ENCODE data around the gene ADISSP.

Gene ADISSP

DNA sequence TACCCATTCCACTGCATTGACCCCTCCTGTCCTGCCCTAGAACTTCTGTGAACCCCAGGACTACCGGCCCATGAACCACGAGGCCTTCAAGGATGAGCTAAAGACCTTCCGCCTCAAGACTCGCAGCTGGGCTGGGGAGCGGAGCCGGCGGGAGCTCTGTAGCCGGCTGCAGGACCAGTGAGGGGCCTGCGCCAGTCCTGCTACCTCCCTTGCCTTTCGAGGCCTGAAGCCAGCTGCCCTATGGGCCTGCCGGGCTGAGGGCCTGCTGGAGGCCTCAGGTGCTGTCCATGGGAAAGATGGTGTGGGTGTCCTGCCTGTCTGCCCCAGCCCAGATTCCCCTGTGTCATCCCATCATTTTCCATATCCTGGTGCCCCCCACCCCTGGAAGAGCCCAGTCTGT lies 37.2 kb upstream of the ADISSP start:
- peaks cover 39 to 46% of the 10 kb centered on the region in 2 experiments for H3K36me3 ChIP-seq (ENCODE audit: control insufficient read depth in 1 of 2, insufficient read depth in 2 of 2, low read length in 2 of 2)
- H3K9me3 ChIP-seq (ENCODE audit: insufficient read depth, low read depth, low read length), result no peaks in the 10 kb centered on the region
- H2BK12ac ChIP-seq (ENCODE audit: low read length), result no peak overlapping the region
- no peak overlapping the region for H3K18ac ChIP-seq (ENCODE audit: low read length)
- no peaks in the 10 kb centered on the region for H3K27me3 ChIP-seq (ENCODE audit: insufficient read depth, low read length)
- no peak overlapping the region for H2AK5ac ChIP-seq (ENCODE audit: low read length)
- DNase-seq, result no peak
- H3K4me1 ChIP-seq (ENCODE audit: control insufficient read depth in 1 of 2, insufficient read depth in 2 of 2, low read length in 2 of 2), result peaks cover 14 to 16% of the 10 kb centered on the region in 2 experiments
- no peak overlapping the region for H4K12ac ChIP-seq (ENCODE audit: low read depth, low read length)
- no peak overlapping the region for H3K4me3 ChIP-seq (ENCODE audit: low read depth, low read length)
- peaks cover 2% of the 10 kb centered on the region for H3K79me2 ChIP-seq (ENCODE audit: control insufficient read depth, insufficient read depth, low read length, poor library complexity)
- no peak overlapping the region for H2BK5ac ChIP-seq (ENCODE audit: low read depth, low read length, poor library complexity)
- H4K91ac ChIP-seq (ENCODE audit: low read depth, low read length), result no peak overlapping the region
- H2BK120ac ChIP-seq (ENCODE audit: insufficient read depth, low read length, poor library complexity), result no peak overlapping the region
- H3K79me1 ChIP-seq (ENCODE audit: low read length), result peaks cover 10% of the 10 kb centered on the region
- H3K9ac ChIP-seq (ENCODE audit: low read length), result no peak overlapping the region
- no peak overlapping the region for H4K8ac ChIP-seq (ENCODE audit: low read depth, low read length)
- no peak overlapping the region for H3K4ac ChIP-seq (ENCODE audit: low read depth, low read length)
- no peak overlapping the region for H3K27ac ChIP-seq (ENCODE audit: low read depth, low read length)
- no CpG with 5 or more reads among the region's 11 CpGs for WGBS (ENCODE audit: extremely low coverage, insufficient coverage, insufficient read length)
- no peak overlapping the region for H3K14ac ChIP-seq (ENCODE audit: low read length)
- H3K4me2 ChIP-seq (ENCODE audit: low read length), result no peak overlapping the region
- no peak overlapping the region for H3K23ac ChIP-seq (ENCODE audit: low read length)
- no peak overlapping the region for H2AFZ ChIP-seq (ENCODE audit: insufficient read depth, low read length, poor library complexity)

DNA sequence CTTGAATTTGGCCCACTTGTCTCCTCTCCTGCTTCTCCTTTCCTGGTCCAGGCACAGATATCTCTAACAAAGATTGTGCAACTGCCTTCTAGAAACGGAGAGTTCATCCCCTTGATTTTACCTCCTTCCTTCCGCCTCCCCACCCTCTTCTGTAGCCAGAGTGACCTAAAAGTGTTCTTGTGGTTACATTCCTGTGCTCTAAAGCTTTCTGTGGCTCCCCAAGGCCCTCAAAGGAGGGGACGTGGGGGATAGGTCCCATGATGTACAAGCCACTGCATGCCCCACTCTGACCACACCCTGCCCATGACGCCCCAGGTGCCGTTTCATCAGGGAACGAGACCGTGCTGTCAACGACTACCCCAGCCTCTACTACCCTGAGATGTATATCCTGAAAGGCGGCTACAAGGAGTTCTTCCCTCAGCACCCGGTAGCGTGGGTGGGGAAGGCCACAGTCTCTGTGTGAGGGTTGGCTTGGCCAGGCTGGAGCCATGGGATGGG lies 36.8 kb upstream of the ADISSP start:
- Histone ChIP-seq H3K9ac (ENCODE audit: low read length) (no peak overlapping the region), H2AK5ac (ENCODE audit: low read length) (no peak overlapping the region), H2AFZ (ENCODE audit: insufficient read depth, low read length, poor library complexity) (no peak overlapping the region), H3K36me3 (ENCODE audit: control insufficient read depth in 1 of 2, insufficient read depth in 2 of 2, low read length in 2 of 2) (peaks cover 39 to 46% of the 10 kb centered on the region in 2 experiments), H3K79me2 (ENCODE audit: control insufficient read depth, insufficient read depth, low read length, poor library complexity) (peaks cover 2% of the 10 kb centered on the region), H4K12ac (ENCODE audit: low read depth, low read length) (no peak overlapping the region), H3K14ac (ENCODE audit: low read length) (no peak overlapping the region), H3K4ac (ENCODE audit: low read depth, low read length) (no peak overlapping the region), H3K4me3 (ENCODE audit: low read depth, low read length) (no peak overlapping the region), H3K23ac (ENCODE audit: low read length) (no peak overlapping the region), H3K79me1 (ENCODE audit: low read length) (peaks cover 10% of the 10 kb centered on the region), H2BK5ac (ENCODE audit: low read depth, low read length, poor library complexity) (no peak overlapping the region), H3K27me3 (ENCODE audit: insufficient read depth, low read length) (no peaks in the 10 kb centered on the region), H4K8ac (ENCODE audit: low read depth, low read length) (no peak overlapping the region), H3K9me3 (ENCODE audit: insufficient read depth, low read depth, low read length) (no peaks in the 10 kb centered on the region), H3K4me1 (ENCODE audit: control insufficient read depth in 1 of 2, insufficient read depth in 2 of 2, low read length in 2 of 2) (peaks cover 18 to 20% of the 10 kb centered on the region in 2 experiments), H4K91ac (ENCODE audit: low read depth, low read length) (no peak overlapping the region), H3K18ac (ENCODE audit: low read length) (no peak overlapping the region), H3K4me2 (ENCODE audit: low read length) (no peak overlapping the region), H2BK120ac (ENCODE audit: insufficient read depth, low read length, poor library complexity) (no peak overlapping the region), H3K27ac (ENCODE audit: low read depth, low read length) (no peak overlapping the region), H2BK12ac (ENCODE audit: low read length) (no peak overlapping the region)
- WGBS (ENCODE audit: extremely low coverage, insufficient coverage, insufficient read length), result no CpG with 5 or more reads among the region's 11 CpGs
- DNase-seq, result no peak

DNA sequence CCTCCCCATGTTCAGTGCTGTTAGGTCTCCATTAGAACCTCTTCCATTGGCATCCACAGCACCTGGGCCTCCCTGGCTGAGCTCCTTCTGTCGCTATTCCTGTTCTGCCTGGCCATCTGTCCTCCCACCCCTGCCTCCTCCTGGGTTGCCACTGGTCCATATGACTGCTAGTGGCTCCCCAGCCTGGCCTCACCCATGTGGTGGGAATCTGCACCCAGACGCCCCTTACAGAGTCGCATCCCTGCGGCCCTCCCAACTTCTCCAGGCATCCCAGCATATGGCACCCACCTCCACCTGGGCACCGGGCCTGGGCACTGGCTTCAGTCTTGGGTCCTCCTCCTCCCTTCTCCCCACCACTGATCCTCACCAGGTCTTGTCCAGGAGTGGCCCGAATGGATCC lies 36.3 kb upstream of the ADISSP start:
- Histone ChIP-seq H3K18ac (ENCODE audit: low read length) (no peak overlapping the region), H3K14ac (ENCODE audit: low read length) (no peak overlapping the region), H3K4me3 (ENCODE audit: low read depth, low read length) (no peak overlapping the region), H3K27ac (ENCODE audit: low read depth, low read length) (no peak overlapping the region), H4K91ac (ENCODE audit: low read depth, low read length) (no peak overlapping the region), H3K4me2 (ENCODE audit: low read length) (no peak overlapping the region), H3K9me3 (ENCODE audit: insufficient read depth, low read depth, low read length) (no peaks in the 10 kb centered on the region), H2BK12ac (ENCODE audit: low read length) (no peak overlapping the region), H4K8ac (ENCODE audit: low read depth, low read length) (no peak overlapping the region), H3K79me1 (ENCODE audit: low read length) (peaks cover 10% of the 10 kb centered on the region), H3K4me1 (ENCODE audit: control insufficient read depth in 1 of 2, insufficient read depth in 2 of 2, low read length in 2 of 2) (peaks cover 21 to 22% of the 10 kb centered on the region in 2 experiments), H2BK120ac (ENCODE audit: insufficient read depth, low read length, poor library complexity) (no peak overlapping the region), H4K12ac (ENCODE audit: low read depth, low read length) (no peak overlapping the region), H3K9ac (ENCODE audit: low read length) (no peak overlapping the region), H2AK5ac (ENCODE audit: low read length) (no peak overlapping the region), H3K79me2 (ENCODE audit: control insufficient read depth, insufficient read depth, low read length, poor library complexity) (peaks cover 2% of the 10 kb centered on the region), H2AFZ (ENCODE audit: insufficient read depth, low read length, poor library complexity) (no peak overlapping the region), H3K4ac (ENCODE audit: low read depth, low read length) (no peak overlapping the region), H3K23ac (ENCODE audit: low read length) (no peak overlapping the region), H2BK5ac (ENCODE audit: low read depth, low read length, poor library complexity) (no peak overlapping the region), H3K36me3 (ENCODE audit: control insufficient read depth in 1 of 2, insufficient read depth in 2 of 2, low read length in 2 of 2) (peaks cover 40 to 46% of the 10 kb centered on the region in 2 experiments), H3K27me3 (ENCODE audit: insufficient read depth, low read length) (no peaks in the 10 kb centered on the region)
- DNase-seq, result no peak
- no CpG with 5 or more reads among the region's 6 CpGs for WGBS (ENCODE audit: extremely low coverage, insufficient coverage, insufficient read length)

DNA sequence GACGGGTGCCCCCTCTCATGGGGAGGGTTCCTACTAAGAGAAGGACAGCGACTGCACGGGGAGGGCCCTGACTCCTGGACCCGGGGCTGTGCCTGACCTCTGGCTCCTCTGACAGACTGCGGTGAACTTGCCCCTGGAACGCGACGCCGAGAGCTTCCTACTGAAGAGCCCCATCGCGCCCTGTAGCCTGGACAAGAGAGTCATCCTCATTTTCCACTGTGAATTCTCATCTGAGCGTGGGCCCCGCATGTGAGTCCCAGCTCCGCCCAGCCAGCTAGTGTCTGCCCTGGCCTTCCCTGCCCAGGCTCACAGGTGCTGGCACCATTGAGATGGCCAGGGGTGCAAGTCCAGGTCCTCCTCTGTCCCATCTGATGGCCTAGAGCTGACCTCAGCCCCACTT lies 35.7 kb upstream of the ADISSP start:
- Histone ChIP-seq H3K79me2 (ENCODE audit: control insufficient read depth, insufficient read depth, low read length, poor library complexity) (peaks cover 2% of the 10 kb centered on the region), H3K79me1 (ENCODE audit: low read length) (peaks cover 10% of the 10 kb centered on the region), H4K91ac (ENCODE audit: low read depth, low read length) (no peak overlapping the region), H3K36me3 (ENCODE audit: control insufficient read depth in 1 of 2, insufficient read depth in 2 of 2, low read length in 2 of 2) (peaks cover 42 to 48% of the 10 kb centered on the region in 2 experiments), H3K14ac (ENCODE audit: low read length) (no peak overlapping the region), H2BK120ac (ENCODE audit: insufficient read depth, low read length, poor library complexity) (no peak overlapping the region), H3K27ac (ENCODE audit: low read depth, low read length) (no peak overlapping the region), H3K9me3 (ENCODE audit: insufficient read depth, low read depth, low read length) (no peaks in the 10 kb centered on the region), H3K9ac (ENCODE audit: low read length) (no peak overlapping the region), H3K4ac (ENCODE audit: low read depth, low read length) (no peak overlapping the region), H2BK12ac (ENCODE audit: low read length) (no peak overlapping the region), H3K27me3 (ENCODE audit: insufficient read depth, low read length) (no peaks in the 10 kb centered on the region), H3K18ac (ENCODE audit: low read length) (no peak overlapping the region), H3K4me2 (ENCODE audit: low read length) (no peak overlapping the region), H3K4me3 (ENCODE audit: low read depth, low read length) (no peak overlapping the region), H4K12ac (ENCODE audit: low read depth, low read length) (no peak overlapping the region), H2BK5ac (ENCODE audit: low read depth, low read length, poor library complexity) (no peak overlapping the region), H2AK5ac (ENCODE audit: low read length) (no peak overlapping the region), H4K8ac (ENCODE audit: low read depth, low read length) (no peak overlapping the region), H3K23ac (ENCODE audit: low read length) (no peak overlapping the region), H2AFZ (ENCODE audit: insufficient read depth, low read length, poor library complexity) (no peak overlapping the region), H3K4me1 (ENCODE audit: control insufficient read depth in 1 of 2, insufficient read depth in 2 of 2, low read length in 2 of 2) (peaks cover 21 to 22% of the 10 kb centered on the region in 2 experiments)
- no CpG with 5 or more reads among the region's 14 CpGs for WGBS (ENCODE audit: extremely low coverage, insufficient coverage, insufficient read length)
- DNase-seq, result no peak

All from trophoblast cell (in vitro differentiated cells and primary cell).